Common myeloid progenitor, CD34-positive (primary cell): ENCODE results near the gene UNC79.
A peak's percentile ranks its signal among the peaks of the same experiment; 100 is the strongest.

Source experiments
- CTCF ChIA-PET: fragments of 350-600 bp; sonication (Branson Sonifier 250); formaldehyde crosslinking; loops from one replicate; lab custom pipeline; 2021; ENCODE audit warnings: antibody characterized with exemption; lab: Charles Lee
- POLR2A ChIA-PET: fragments of 350-600 bp; sonication (Branson Sonifier 250); formaldehyde crosslinking; loops from one replicate; lab custom pipeline; 2021; ENCODE audit warnings: antibody characterized with exemption; lab: Charles Lee
- DNase-seq, 3 donors: peaks; one replicate each; pipeline versions ENCODE4 v3.0.0 to v3.0.0-alpha.2; 2013
- H3K27ac ChIP-seq, 2 experiments: 1 replicate in 1 of 2; 2 replicates in 1 of 2; pipeline ENCODE4 v1.7.0; 2013; ENCODE audit warnings: inconsistent platforms in 2 of 2, low read length in 2 of 2, mild to moderate bottlenecking in 2 of 2, low read depth in 1 of 2, moderate library complexity in 1 of 2; ENCODE audit not compliant: severe bottlenecking in 2 of 2, insufficient read depth in 1 of 2, poor library complexity in 1 of 2
- H3K27me3 ChIP-seq, 5 experiments: replicated peaks in 2 of 5; 1 replicate in 3 of 5; 2 replicates in 2 of 5; pipeline versions ENCODE4 v1.6.1 to v1.7.0; 2013; ENCODE audit warnings: low read length in 4 of 5, mild to moderate bottlenecking in 2 of 5, moderate library complexity in 2 of 5, inconsistent platforms in 1 of 5; ENCODE audit not compliant: insufficient read depth in 5 of 5, control insufficient read depth in 4 of 5
- H3K36me3 ChIP-seq, 4 experiments: 1 replicate in 2 of 4; 2 replicates in 2 of 4; pipeline versions ENCODE4 v1.6.1 to v1.7.0; 2013; ENCODE audit warnings: low read length in 3 of 4, control low read depth in 1 of 4, mild to moderate bottlenecking in 1 of 4; ENCODE audit not compliant: control insufficient read depth in 4 of 4, insufficient read depth in 4 of 4
- H3K4me1 ChIP-seq, 4 experiments: 1 replicate in 3 of 4; 2 replicates in 1 of 4; pipeline versions ENCODE4 v1.6.1 to v1.7.1; 2013; ENCODE audit warnings: low read length in 3 of 4, mild to moderate bottlenecking in 3 of 4, control low read depth in 1 of 4, inconsistent platforms in 1 of 4, moderate library complexity in 1 of 4; ENCODE audit not compliant: control insufficient read depth in 4 of 4, insufficient read depth in 4 of 4; ENCODE audit errors: control extremely low read depth in 1 of 4
- H3K4me3 ChIP-seq, 7 experiments: 1 replicate in 4 of 7; 2 replicates in 3 of 7; pipeline versions ENCODE4 v1.5.1 to v1.7.0; 2013; ENCODE audit warnings: mild to moderate bottlenecking in 7 of 7, low read length in 6 of 7, moderate library complexity in 6 of 7, inconsistent platforms in 2 of 7, low read depth in 2 of 7, control low read depth in 1 of 7; ENCODE audit not compliant: insufficient read depth in 4 of 7, control insufficient read depth in 1 of 7; ENCODE audit errors: extremely low read depth in 1 of 7
- H3K9me3 ChIP-seq, 5 experiments: 1 replicate in 4 of 5; 2 replicates in 1 of 5; pipeline versions ENCODE4 v1.6.1 to v1.7.1; 2013; ENCODE audit warnings: low read length in 4 of 5, mild to moderate bottlenecking in 2 of 5, inconsistent platforms in 1 of 5, low read depth in 1 of 5, moderate library complexity in 1 of 5; ENCODE audit not compliant: control insufficient read depth in 4 of 5, insufficient read depth in 2 of 5; ENCODE audit errors: control extremely low read depth in 1 of 5
- WGBS: methylation state at CpG from one replicate; pipeline ENCODE4 v1.1.5; 2013; ENCODE audit not compliant: insufficient coverage; 5-methylcytosine and 5-hydroxymethylcytosine counted together

Gene UNC79

DNA sequence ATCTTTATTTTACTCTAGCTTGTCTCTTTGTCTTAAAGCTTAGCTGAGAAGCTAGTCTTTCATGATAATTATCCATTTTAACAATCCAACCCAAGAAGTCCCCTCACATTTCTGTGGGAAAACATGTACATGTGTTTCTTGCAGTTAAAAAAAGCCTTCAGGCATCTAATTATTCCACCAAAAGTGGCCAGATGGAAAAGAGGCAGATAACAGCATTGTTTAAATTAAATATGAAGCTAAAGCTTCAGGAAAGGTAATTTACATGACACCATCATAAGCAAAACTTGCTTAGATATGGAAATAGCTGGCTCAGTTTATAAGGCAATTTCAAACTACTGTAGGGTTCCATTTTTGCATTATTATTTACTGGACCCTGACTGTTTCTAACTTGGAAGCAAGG, 175.4 kb downstream of the UNC79 start:
- Histone ChIP-seq H3K4me3 (no peak overlapping the region), H3K27me3 (peaks cover 0 to 4% (median 3%) of the 10 kb centered on the region in 5 experiments), H3K36me3 (no peaks in the 10 kb centered on the region), H3K4me1 (no peaks in the 10 kb centered on the region), H3K27ac (no peak overlapping the region), H3K9me3 (peaks cover 0 to 8% (median 0%) of the 10 kb centered on the region in 5 experiments)
- ChIA-PET CTCF (interaction anchor here (1.1 kb wide), 1 partner anchor 15 kb away, joined by 3 read pairs; no protein-coding TSS in a partner anchor), POLR2A (no interaction called here)
- no peak for DNase-seq

DNA sequence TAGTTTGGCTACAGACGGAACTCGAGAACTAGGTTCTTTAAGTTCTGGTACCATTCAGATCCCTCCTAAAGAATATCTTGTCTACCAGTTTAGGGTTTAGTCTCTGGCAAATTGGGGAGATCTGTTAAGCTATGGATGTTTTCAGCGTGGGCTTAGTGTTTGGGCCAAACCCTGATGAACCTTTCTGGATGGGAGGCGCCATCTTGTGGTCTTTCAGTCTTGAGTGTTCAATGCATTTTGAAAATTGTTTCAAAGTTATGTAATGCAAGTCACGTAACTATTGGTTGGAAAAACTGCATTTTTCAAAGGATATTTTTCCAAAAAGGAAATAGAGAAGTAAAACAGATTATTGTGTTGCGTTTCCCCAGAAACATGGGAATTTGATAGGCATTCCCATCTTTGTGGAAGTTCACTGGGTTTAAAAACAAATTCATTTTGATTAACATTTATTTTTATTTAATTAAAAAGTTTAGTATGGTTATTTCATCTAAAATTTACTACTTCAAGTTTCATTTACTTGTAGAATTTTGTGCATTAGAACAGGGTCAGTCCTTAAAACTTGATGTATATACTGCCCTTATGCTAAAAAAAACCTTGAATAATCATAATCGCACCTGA, 188.5 kb downstream of the UNC79 start:
- CTCF ChIA-PET = interaction anchor here (1.4 to 1.5 kb wide), 2 partner anchors 28 to 506 kb away, joined by 3 read pairs; no protein-coding TSS in a partner anchor
- peaks cover 2 to 7% (median 5%) of the 10 kb centered on the region in 5 experiments for H3K27me3 ChIP-seq
- H3K4me1 ChIP-seq = no peaks in the 10 kb centered on the region
- H3K4me3 ChIP-seq = no peak overlapping the region
- 58% methylated on average over 5 of the region's 7 CpGs for WGBS
- no peaks in the 10 kb centered on the region for H3K9me3 ChIP-seq
- peak; percentile 34 to 56 (median 50) for DNase-seq
- no peak overlapping the region for H3K27ac ChIP-seq
- H3K36me3 ChIP-seq = no peaks in the 10 kb centered on the region
- POLR2A ChIA-PET = no interaction called here

- Histone ChIP-seq H3K27ac (no peak overlapping the region), H3K4me1 (no peaks in the 10 kb centered on the region), H3K27me3 (peaks cover 0 to 15% (median 11%) of the 10 kb centered on the region in 5 experiments), H3K4me3 (no peak overlapping the region), H3K9me3 (no peaks in the 10 kb centered on the region), H3K36me3 (no peaks in the 10 kb centered on the region)
- ChIA-PET POLR2A (no interaction called here), CTCF (interaction anchor here (1.0 kb wide), 1 partner anchor 17 kb away, joined by 3 read pairs; no protein-coding TSS in a partner anchor)
- no peak for DNase-seq
- 92% methylated on average over 4 of the region's 4 CpGs for WGBS
Measured at GRCh38 chr14:93628048-93628447, 197.3 kb downstream of the UNC79 start.

- no peaks in the 10 kb centered on the region for H3K36me3 ChIP-seq
- H3K27me3 ChIP-seq = peaks cover 0 to 14% (median 10%) of the 10 kb centered on the region in 5 experiments
- ChIA-PET POLR2A (no interaction called here), CTCF (no interaction called here)
- no peaks in the 10 kb centered on the region for H3K9me3 ChIP-seq
- H3K4me1 ChIP-seq = no peaks in the 10 kb centered on the region
- H3K27ac ChIP-seq = no peak overlapping the region
- DNase-seq = no peak
- no peak overlapping the region for H3K4me3 ChIP-seq
Measured at GRCh38 chr14:93629643-93630042, 198.9 kb downstream of the UNC79 start.

GRCh38 chr14:93638790-93639189, 208.1 kb downstream of the UNC79 start:
- CTCF ChIA-PET = no interaction called here
- DNase-seq = no peak

GRCh38 chr14:93643127-93643526, 212.4 kb downstream of the UNC79 start:
- Histone ChIP-seq H3K4me1 (no peaks in the 10 kb centered on the region), H3K4me3 (no peak overlapping the region), H3K36me3 (no peaks in the 10 kb centered on the region), H3K9me3 (no peaks in the 10 kb centered on the region), H3K27me3 (peaks cover 4 to 33% (median 8%) of the 10 kb centered on the region in 5 experiments), H3K27ac (no peak overlapping the region)
- ChIA-PET POLR2A (no interaction called here), CTCF (no interaction called here)
- DNase-seq = no peak
- 100% methylated on average over 1 of the region's 3 CpGs for WGBS

More at GRCh38 chr14:93638790-93639189, 208.1 kb downstream of the UNC79 start:
- Histone ChIP-seq H3K27ac (no peak overlapping the region), H3K27me3 (peaks cover 4 to 37% (median 5%) of the 10 kb centered on the region in 5 experiments), H3K4me1 (no peaks in the 10 kb centered on the region), H3K36me3 (no peaks in the 10 kb centered on the region), H3K9me3 (no peaks in the 10 kb centered on the region), H3K4me3 (no peak overlapping the region)
- POLR2A ChIA-PET = no interaction called here
- 55% methylated on average over 3 of the region's 5 CpGs for WGBS

- WGBS = 93% methylated on average over 3 of the region's 5 CpGs
- no peaks in the 10 kb centered on the region for H3K4me1 ChIP-seq
- ChIA-PET POLR2A (no interaction called here), CTCF (no interaction called here)
- peaks cover 2 to 28% (median 8%) of the 10 kb centered on the region in 5 experiments for H3K27me3 ChIP-seq
- H3K36me3 ChIP-seq = no peaks in the 10 kb centered on the region
- H3K4me3 ChIP-seq = no peak overlapping the region
- DNase-seq = no peak
- H3K9me3 ChIP-seq = no peaks in the 10 kb centered on the region
- H3K27ac ChIP-seq = no peak overlapping the region
Measured at GRCh38 chr14:93643676-93644075, 212.9 kb downstream of the UNC79 start.
